Dermis blood vessel endothelial cell (primary cell): ENCODE data around the gene AQP12B. TPM values are rescaled to one million over a fixed set of nuclear protein-coding genes. Genes with fewer than 3 reads are reported as not detected.
"Not testable (repeated sequence)": the region's sequence is repeated elsewhere in the genome, so short reads cannot be mapped to it uniquely, and the experiment has no call there.

Experiments used
- DNase-seq: peaks from one replicate; pipeline ENCODE4 v3.0.0; 2010
- total RNA-seq: library from RNA; depleted of rRNA; stranded (reverse); fragments of >200 nt; gene quantifications from 2 replicates; pipeline ENCODE4 v1.2.3, GENCODE V29; 2014

AQP12B gene
- total RNA-seq, 1 donor from 2014 or later: not detected

GRCh38 chr2:240683329-240683979 lies 769 bp upstream of the AQP12B start:
- DNase-seq: not testable (repeated sequence)

- not testable (repeated sequence) for DNase-seq
These were observed 2.5 kb downstream of the AQP12B start for GRCh38 chr2:240680185-240680584.

DNA sequence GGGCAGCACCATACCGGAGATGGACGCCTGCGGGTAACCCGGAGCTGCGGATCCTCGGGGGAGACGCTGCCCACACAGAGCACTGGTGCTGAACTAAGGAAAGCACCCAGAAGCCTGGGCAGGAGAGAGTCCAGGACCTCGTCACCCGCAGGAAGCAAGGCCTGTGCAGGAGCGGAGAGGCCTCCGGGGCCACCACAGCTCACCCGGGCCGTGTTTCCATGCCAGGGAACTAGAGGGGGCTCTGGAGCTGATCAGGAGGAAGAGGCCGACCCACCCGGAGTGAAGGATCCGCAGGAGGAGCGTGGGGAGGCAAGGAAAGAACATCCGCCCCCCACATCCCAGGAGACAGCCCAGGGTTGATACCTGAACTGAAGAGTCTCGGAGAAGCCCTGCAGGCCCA lies 3.8 kb downstream of the AQP12B start:
- not testable (repeated sequence) for DNase-seq

DNA sequence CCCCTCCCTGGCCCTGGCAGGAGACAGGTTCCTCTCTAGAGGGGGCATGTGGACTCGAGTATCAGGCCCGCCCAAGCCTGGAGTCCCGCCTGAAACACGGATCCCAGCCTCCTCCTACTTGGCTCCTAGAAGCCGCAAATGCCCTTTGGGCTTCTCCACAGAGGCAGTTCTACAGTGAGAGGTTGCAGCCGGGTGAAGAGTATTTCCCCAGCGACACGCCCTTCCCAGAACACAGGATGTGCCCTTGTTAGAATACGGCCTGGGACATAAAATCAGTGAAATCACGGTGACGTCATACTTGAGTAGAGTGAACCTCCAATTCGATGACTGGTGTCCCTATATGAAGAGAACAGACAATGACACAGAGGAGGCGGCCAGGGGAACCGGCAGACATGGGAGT lies 4.6 kb downstream of the AQP12B start:
- DNase-seq: not testable (repeated sequence)

- not testable (repeated sequence) for DNase-seq
These were observed 7.3 kb downstream of the AQP12B start for GRCh38 chr2:240675345-240675744.

DNA sequence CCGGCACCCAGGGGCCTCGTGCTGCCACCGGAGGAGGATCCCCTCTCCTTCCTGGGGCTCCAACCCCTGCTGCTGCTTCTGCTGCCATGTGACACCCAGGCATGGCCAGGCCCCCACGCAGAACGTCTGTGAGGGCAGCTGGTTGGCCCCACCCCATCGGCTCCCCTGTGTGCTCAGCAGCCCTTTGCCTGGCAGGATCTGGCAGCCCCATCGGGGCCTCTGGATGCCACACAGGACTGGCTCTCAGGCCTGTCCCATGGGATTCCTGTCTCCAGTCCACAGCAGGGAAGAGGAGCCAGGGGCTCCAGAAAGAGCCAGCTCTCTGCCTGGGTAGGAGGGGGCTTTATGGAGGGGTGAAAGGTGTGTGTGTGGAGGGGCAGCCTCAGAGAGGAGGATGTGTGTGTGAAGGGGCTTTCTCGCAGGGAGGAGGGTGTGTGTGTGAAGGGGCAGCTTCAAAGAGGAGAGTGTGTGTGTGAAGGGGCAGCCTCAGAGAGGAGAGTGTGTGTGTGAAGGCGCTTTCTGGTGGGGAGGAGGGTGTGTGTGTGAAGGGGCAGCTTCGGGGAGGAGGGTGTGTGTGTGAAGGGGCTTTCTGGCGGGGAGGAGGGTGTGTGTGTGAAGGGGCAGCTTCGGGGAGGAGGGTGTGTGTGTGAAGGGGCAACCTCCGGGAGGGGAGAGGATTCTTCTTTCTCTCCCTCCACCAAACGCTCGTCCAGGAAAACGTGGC lies 8.1 kb downstream of the AQP12B start:
- not testable (repeated sequence) for DNase-seq

GRCh38 chr2:240672701-240673190 lies 9.9 kb downstream of the AQP12B start:
- no peak for DNase-seq

- DNase-seq: no peak
These were observed 10.5 kb downstream of the AQP12B start for GRCh38 chr2:240672076-240672700.

- no peak for DNase-seq
These were observed 11.7 kb downstream of the AQP12B start for GRCh38 chr2:240670950-240671349.

GRCh38 chr2:240670402-240670801 lies 12.3 kb downstream of the AQP12B start:
- no peak for DNase-seq

DNA sequence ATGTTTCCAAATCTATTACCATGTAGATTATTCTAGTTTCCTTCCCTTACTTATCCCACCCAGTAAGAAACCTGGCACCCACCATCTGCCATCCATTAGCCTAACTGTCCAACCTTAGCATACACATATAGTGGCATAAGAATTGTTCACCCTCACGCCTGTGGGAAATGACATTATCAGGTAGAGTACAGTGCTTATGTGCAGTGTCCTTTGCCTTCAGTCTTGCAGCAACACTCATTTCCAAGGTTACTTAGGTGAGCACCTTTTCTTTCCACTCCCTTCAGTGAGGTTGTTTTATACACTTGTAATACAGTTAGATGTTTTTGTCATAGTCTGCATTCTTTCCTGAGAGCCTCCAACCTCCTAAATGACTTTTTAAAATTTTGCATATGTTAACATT lies 18.1 kb downstream of the AQP12B start:
- no peak for DNase-seq

GRCh38 chr2:240663546-240664190 lies 19.0 kb downstream of the AQP12B start:
- DNase-seq: no peak

DNA sequence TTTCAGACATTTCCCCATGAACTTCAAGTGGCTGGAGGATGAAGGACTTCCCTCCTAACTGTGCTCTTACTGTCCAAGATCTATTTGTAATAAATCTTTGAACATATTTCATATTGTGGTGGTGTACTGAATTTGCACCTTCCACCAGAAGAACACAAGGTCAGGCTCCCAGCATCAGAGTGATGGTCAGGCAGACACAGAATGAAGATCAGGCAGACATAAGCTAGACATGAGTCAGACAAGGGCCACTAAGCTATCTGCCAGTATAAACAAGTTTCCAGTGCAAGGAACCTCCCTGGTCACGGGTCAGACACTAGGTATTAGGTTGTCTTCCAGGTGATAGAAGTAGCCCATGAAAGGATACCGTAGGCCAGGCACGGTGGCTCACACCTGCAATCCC lies 20.0 kb downstream of the AQP12B start:
- no peak for DNase-seq

GRCh38 chr2:240659883-240660282 lies 22.8 kb downstream of the AQP12B start:
- not testable (repeated sequence) for DNase-seq

DNA sequence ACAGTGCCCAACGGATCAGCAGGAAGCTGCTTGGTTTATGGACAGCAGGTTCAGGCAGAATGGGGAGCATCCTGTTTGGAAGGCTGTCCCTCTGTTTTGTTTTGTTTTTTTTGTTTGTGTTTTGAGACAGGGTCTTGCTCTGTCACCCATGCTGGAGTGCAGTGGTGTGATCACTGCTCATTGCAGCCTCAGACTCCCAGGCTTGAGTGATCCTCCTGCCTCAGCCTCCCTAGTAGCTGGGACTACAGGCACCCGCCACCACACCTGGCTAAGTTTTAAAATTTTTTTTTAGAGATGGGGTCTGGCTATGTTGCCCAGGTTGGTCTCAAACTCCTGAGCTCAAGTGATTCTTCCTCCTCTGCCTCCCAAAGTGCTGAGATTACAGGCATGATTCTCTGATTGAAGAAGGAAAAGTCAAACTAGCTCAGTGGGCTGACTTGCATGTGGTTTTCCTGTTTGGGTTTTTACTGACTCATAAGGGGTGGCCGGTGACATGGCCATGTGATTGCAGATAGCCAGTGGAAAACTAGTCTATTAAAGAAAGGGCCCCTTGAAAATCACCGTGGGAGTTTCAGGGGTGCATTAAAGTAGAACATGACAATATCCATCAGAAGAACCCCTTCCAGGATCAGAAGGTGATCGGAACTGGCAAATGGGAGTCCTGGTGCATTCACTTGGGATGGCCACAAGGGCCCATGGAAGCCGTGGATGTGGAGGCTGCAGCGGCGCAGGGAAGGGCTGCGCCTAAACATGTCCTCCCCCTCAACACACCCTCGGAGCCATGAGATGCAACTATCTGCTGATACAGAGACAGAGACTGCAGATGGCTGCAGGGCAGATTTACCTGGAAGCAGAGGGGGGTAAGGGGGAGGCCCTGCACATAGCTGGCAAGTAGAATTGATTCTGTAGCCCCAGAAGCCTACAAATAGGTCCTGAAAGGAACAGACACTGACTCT lies 26.5 kb downstream of the AQP12B start:
- peak; percentile 15 for DNase-seq

DNA sequence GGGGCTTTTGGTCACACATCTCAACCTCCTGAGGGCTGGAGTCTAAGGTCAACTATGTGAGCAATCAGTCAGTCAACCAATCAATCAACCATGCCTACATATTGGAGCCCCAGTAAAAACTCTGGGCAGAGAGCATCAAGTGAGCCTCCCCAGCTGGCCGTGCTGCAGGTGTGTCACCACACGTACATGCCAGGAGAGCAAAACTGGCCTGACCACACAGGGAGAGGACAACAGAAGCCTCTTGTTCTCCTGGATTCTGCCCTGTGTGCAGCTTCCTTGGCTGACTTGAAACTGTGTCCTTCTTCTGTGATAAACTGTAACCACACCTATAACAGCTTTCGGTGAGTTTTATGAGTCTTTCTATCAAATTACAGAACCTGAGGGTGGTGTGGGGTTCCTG lies 31.5 kb downstream of the AQP12B start:
- no peak for DNase-seq

GRCh38 chr2:240650254-240650965 lies 32.3 kb downstream of the AQP12B start:
- no peak for DNase-seq

DNA sequence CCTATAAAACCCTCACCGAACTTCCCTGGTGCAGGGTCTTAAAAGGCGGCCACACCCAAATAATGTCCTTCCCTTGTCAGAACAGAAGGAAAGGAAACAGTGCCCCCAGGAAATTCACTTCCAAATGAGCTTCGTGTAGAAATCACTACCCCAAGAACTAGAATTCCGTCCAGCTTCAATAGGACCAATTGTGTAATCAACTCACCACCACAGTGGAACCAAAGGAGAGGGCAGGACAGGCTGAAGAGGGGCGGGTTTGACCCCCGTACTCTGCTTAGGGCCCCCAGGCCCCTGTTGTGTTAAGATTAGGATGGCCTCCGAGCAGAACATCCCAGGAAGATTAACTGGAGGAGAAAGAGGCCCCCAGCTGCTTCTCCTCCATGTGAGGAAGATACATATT lies 33.4 kb downstream of the AQP12B start:
- no peak for DNase-seq

DNA sequence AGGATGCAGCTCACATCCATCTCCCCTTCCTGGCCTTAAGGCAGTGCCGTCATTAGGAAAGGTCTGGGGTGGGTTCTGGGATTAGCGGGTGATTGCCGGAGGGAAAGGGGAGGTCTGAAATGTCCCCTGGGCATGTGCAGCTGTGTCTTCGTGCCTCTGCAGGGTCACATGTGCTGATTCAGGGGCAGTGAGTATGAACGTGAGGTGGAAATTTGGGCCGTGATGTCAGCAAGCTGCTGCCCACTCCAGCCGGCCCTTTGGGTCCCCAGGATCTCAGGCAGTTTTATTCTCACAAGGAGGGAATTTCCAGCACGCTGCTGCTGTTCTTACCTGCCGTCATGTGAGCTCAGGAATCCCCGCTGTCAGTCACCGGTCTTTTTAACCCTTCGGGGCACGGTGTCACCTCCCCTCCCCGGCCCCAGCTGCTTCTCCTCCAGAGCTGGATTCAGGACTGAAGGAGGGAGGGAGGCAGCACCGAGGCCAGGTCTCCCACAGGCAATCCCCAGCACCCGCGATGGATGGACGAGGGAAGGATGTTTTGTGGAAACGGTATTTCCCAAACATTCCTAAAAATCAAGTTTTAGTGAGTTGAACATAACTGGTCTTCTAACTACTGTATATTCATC lies 33.9 kb downstream of the AQP12B start:
- DNase-seq: no peak

GRCh38 chr2:240648155-240648649 lies 34.5 kb downstream of the AQP12B start:
- DNase-seq: no peak
